ENCODE data around the gene DUSP22.
"Not testable (repeated sequence)": the region's sequence is repeated elsewhere in the genome, so short reads cannot be mapped to it uniquely, and the experiment has no call there.

DUSP22 gene

GRCh38 chr6:291697-292505 is at the start of gene DUSP22:
TSS of gene DUSP22 (plus strand) at chr6:292487. CDS start at chr6:292540, 53 bp downstream.
- Mint-ChIP-seq H3K4me3 (peak within 1 kb of the TSS; percentile 99), H3K27me3 (no peaks in the 10 kb centered on the region), H3K4me1 (peaks cover 61% of the 10 kb centered on the region), H3K36me3 (peaks cover 6% of the 10 kb centered on the region), H3K27ac (no peak within 1 kb of the TSS), H3K9me3 (peaks cover 3% of the 10 kb centered on the region)
- DNase-seq (ENCODE audit: low spot score in 2 of 2) (peak; percentile 88 to 93), ATAC-seq (ENCODE audit: low read depth) (peak; percentile 60)

- Mint-ChIP-seq H3K36me3 (no peaks in the 10 kb centered on the region), H3K27ac (no peak overlapping the region), H3K4me3 (no peak overlapping the region), H3K27me3 (no peaks in the 10 kb centered on the region), H3K9me3 (no peaks in the 10 kb centered on the region), H3K4me1 (peaks cover 9% of the 10 kb centered on the region)
- no peak for ATAC-seq (ENCODE audit: low read depth)
- DNase-seq (ENCODE audit: low spot score in 2 of 2) = no peak
Measured at GRCh38 chr6:246352-246751, 45.9 kb upstream of the DUSP22 start.

GRCh38 chr6:247351-247750 is 44.9 kb upstream of the DUSP22 start:
- no peak for DNase-seq (ENCODE audit: low spot score in 2 of 2)
- Mint-ChIP-seq H3K4me1 (peaks cover 9% of the 10 kb centered on the region), H3K27me3 (no peaks in the 10 kb centered on the region), H3K27ac (no peak overlapping the region), H3K4me3 (no peak overlapping the region), H3K36me3 (no peaks in the 10 kb centered on the region), H3K9me3 (no peaks in the 10 kb centered on the region)
- ATAC-seq (ENCODE audit: low read depth) = no peak

- not testable (repeated sequence) for H3K4me1 Mint-ChIP-seq; H3K27me3 Mint-ChIP-seq; H3K36me3 Mint-ChIP-seq; DNase-seq (ENCODE audit: low spot score in 2 of 2); H3K4me3 Mint-ChIP-seq; H3K9me3 Mint-ChIP-seq; H3K27ac Mint-ChIP-seq
- peak; percentile 57 for ATAC-seq (ENCODE audit: low read depth)
Measured at GRCh38 chr6:248046-248445, 44.2 kb upstream of the DUSP22 start.

- ATAC-seq (ENCODE audit: low read depth) (peak; percentile 29), DNase-seq (ENCODE audit: low spot score in 2 of 2) (no peak)
- no peak overlapping the region for H3K4me3 Mint-ChIP-seq
- H3K4me1 Mint-ChIP-seq = peaks cover 14% of the 10 kb centered on the region
- no peaks in the 10 kb centered on the region for H3K27me3 Mint-ChIP-seq
- no peaks in the 10 kb centered on the region for H3K36me3 Mint-ChIP-seq
- no peaks in the 10 kb centered on the region for H3K9me3 Mint-ChIP-seq
- no peak overlapping the region for H3K27ac Mint-ChIP-seq
Measured at GRCh38 chr6:250676-251075, 41.6 kb upstream of the DUSP22 start.

GRCh38 chr6:251920-252319 is 40.4 kb upstream of the DUSP22 start:
- no peaks in the 10 kb centered on the region for H3K27me3 Mint-ChIP-seq
- peaks cover 14% of the 10 kb centered on the region for H3K4me1 Mint-ChIP-seq
- H3K4me3 Mint-ChIP-seq = no peak overlapping the region
- no peak overlapping the region for H3K27ac Mint-ChIP-seq
- H3K9me3 Mint-ChIP-seq = no peaks in the 10 kb centered on the region
- no peak for DNase-seq (ENCODE audit: low spot score in 2 of 2)
- ATAC-seq (ENCODE audit: low read depth) = no peak
- H3K36me3 Mint-ChIP-seq = no peaks in the 10 kb centered on the region

GRCh38 chr6:252775-253535 is 39.3 kb upstream of the DUSP22 start:
- H3K36me3 Mint-ChIP-seq = no peaks in the 10 kb centered on the region
- peak overlapping the region; percentile 8 for H3K4me3 Mint-ChIP-seq
- H3K4me1 Mint-ChIP-seq = peaks cover 18% of the 10 kb centered on the region
- no peaks in the 10 kb centered on the region for H3K27me3 Mint-ChIP-seq
- no peaks in the 10 kb centered on the region for H3K9me3 Mint-ChIP-seq
- no peak overlapping the region for H3K27ac Mint-ChIP-seq
- ATAC-seq (ENCODE audit: low read depth) (no peak), DNase-seq (ENCODE audit: low spot score in 2 of 2) (no peak)

GRCh38 chr6:254016-254415 is 38.3 kb upstream of the DUSP22 start:
- Mint-ChIP-seq H3K36me3 (no peaks in the 10 kb centered on the region), H3K27ac (no peak overlapping the region), H3K4me3 (no peak overlapping the region), H3K9me3 (no peaks in the 10 kb centered on the region), H3K27me3 (no peaks in the 10 kb centered on the region), H3K4me1 (peaks cover 22% of the 10 kb centered on the region)
- ATAC-seq (ENCODE audit: low read depth) (no peak), DNase-seq (ENCODE audit: low spot score in 2 of 2) (no peak)

- Mint-ChIP-seq H3K36me3 (no peaks in the 10 kb centered on the region), H3K9me3 (no peaks in the 10 kb centered on the region), H3K4me1 (peaks cover 30% of the 10 kb centered on the region), H3K4me3 (no peak overlapping the region), H3K27me3 (no peaks in the 10 kb centered on the region), H3K27ac (no peak overlapping the region)
- no peak for DNase-seq (ENCODE audit: low spot score in 2 of 2)
- ATAC-seq (ENCODE audit: low read depth) = no peak
Measured at GRCh38 chr6:255041-255750, 37.1 kb upstream of the DUSP22 start.

- H3K36me3 Mint-ChIP-seq = no peaks in the 10 kb centered on the region
- ATAC-seq (ENCODE audit: low read depth) = peak; percentile 14
- H3K9me3 Mint-ChIP-seq = no peaks in the 10 kb centered on the region
- H3K27ac Mint-ChIP-seq = no peak overlapping the region
- H3K4me1 Mint-ChIP-seq = peaks cover 31% of the 10 kb centered on the region
- DNase-seq (ENCODE audit: low spot score in 2 of 2) = no peak
- no peaks in the 10 kb centered on the region for H3K27me3 Mint-ChIP-seq
- no peak overlapping the region for H3K4me3 Mint-ChIP-seq
Measured at GRCh38 chr6:255751-256083, 36.6 kb upstream of the DUSP22 start.

- Mint-ChIP-seq H3K4me1 (peaks cover 28% of the 10 kb centered on the region), H3K9me3 (no peaks in the 10 kb centered on the region), H3K27me3 (no peaks in the 10 kb centered on the region), H3K4me3 (no peak overlapping the region), H3K27ac (no peak overlapping the region), H3K36me3 (no peaks in the 10 kb centered on the region)
- ATAC-seq (ENCODE audit: low read depth) (no peak), DNase-seq (ENCODE audit: low spot score in 2 of 2) (no peak)
Measured at GRCh38 chr6:256169-256568, 36.1 kb upstream of the DUSP22 start.

GRCh38 chr6:257031-257725 is 35.1 kb upstream of the DUSP22 start:
- no peaks in the 10 kb centered on the region for H3K9me3 Mint-ChIP-seq
- peak overlapping the region; percentile 24 for H3K4me3 Mint-ChIP-seq

GRCh38 chr6:257774-258173 is 34.5 kb upstream of the DUSP22 start:
- DNase-seq (ENCODE audit: low spot score in 2 of 2) = no peak
- H3K9me3 Mint-ChIP-seq = no peaks in the 10 kb centered on the region
- H3K4me3 Mint-ChIP-seq = peak overlapping the region; percentile 24
- H3K27me3 Mint-ChIP-seq = no peaks in the 10 kb centered on the region
- H3K36me3 Mint-ChIP-seq = no peaks in the 10 kb centered on the region
- peak overlapping the region; percentile 37 for H3K27ac Mint-ChIP-seq
- peak; percentile 55 for ATAC-seq (ENCODE audit: low read depth)
- peaks cover 32% of the 10 kb centered on the region for H3K4me1 Mint-ChIP-seq

More at GRCh38 chr6:257031-257725, 35.1 kb upstream of the DUSP22 start:
- DNase-seq (ENCODE audit: low spot score in 2 of 2) = no peak
- H3K27ac Mint-ChIP-seq = peak overlapping the region; percentile 37
- H3K4me1 Mint-ChIP-seq = peaks cover 28% of the 10 kb centered on the region
- no peaks in the 10 kb centered on the region for H3K36me3 Mint-ChIP-seq
- no peaks in the 10 kb centered on the region for H3K27me3 Mint-ChIP-seq
- no peak for ATAC-seq (ENCODE audit: low read depth)

GRCh38 chr6:259316-259715 is 33.0 kb upstream of the DUSP22 start:
- no peak for DNase-seq (ENCODE audit: low spot score in 2 of 2)
- Mint-ChIP-seq H3K36me3 (no peaks in the 10 kb centered on the region), H3K27me3 (no peaks in the 10 kb centered on the region), H3K9me3 (no peaks in the 10 kb centered on the region), H3K4me3 (no peak overlapping the region), H3K27ac (peak overlapping the region; percentile 81), H3K4me1 (peaks cover 30% of the 10 kb centered on the region)
- ATAC-seq (ENCODE audit: low read depth) = no peak

Measured in memory B cell (primary cell).